Measurements from ENCODE around the gene SMARCAL1.

SMARCAL1 gene

DNA sequence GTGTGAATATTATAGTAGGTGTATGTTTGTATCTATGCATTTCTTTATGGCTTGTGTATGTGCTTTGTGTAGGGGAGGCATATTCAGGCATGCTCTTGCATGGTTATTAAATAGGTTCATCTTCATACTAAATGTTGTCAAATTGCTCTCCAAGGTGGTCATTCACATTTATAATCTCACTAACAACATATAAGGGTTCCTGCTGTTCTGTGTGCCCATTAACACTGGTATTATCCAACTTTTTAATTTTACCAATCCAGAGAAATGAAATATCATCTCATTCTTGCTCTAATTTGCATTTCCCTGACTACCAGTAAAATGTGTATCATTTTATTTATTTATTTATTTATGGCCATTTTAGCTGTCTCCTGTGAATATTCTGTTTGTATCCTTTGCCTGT is 57.4 kb downstream of the SMARCAL1 start:
- no peak for DNase-seq (ENCODE audit: low read depth)
- H3K4me3 ChIP-seq (ENCODE audit: low read depth, low read length) = no peak overlapping the region
- TF ChIP-seq, protein P1, sequence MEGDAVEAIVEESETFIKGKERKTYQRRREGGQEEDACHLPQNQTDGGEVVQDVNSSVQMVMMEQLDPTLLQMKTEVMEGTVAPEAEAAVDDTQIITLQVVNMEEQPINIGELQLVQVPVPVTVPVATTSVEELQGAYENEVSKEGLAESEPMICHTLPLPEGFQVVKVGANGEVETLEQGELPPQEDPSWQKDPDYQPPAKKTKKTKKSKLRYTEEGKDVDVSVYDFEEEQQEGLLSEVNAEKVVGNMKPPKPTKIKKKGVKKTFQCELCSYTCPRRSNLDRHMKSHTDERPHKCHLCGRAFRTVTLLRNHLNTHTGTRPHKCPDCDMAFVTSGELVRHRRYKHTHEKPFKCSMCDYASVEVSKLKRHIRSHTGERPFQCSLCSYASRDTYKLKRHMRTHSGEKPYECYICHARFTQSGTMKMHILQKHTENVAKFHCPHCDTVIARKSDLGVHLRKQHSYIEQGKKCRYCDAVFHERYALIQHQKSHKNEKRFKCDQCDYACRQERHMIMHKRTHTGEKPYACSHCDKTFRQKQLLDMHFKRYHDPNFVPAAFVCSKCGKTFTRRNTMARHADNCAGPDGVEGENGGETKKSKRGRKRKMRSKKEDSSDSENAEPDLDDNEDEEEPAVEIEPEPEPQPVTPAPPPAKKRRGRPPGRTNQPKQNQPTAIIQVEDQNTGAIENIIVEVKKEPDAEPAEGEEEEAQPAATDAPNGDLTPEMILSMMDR (IDR thresholded peaks at IDR 0.05; ENCODE audit: control insufficient read depth, extremely low read depth, insufficient read depth) = no peak

DNA sequence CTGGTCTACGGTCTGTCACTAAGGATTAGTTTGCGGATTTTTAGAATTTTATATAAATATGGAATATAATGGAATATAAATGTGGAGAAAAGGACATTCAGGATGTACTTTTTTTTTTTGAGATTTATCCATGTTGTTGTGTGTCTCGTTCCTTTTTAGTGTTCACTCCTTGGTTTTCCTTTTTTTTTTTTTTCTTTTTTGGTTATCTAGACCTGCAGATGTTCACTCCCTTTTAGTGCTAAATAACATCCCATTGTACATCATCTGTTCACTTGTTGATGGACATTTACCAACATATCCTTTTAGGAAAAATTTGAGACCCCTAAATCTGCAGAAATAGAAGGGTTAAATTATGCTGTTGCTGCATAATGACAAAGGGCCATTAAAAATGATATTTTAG is 60.9 kb downstream of the SMARCAL1 start:
- TF ChIP-seq, protein P1 (IDR thresholded peaks at IDR 0.05; ENCODE audit: control insufficient read depth, extremely low read depth, insufficient read depth) = no peak
- no peak for DNase-seq (ENCODE audit: low read depth)
- H3K4me3 ChIP-seq (ENCODE audit: low read depth, low read length) = no peak overlapping the region

DNA sequence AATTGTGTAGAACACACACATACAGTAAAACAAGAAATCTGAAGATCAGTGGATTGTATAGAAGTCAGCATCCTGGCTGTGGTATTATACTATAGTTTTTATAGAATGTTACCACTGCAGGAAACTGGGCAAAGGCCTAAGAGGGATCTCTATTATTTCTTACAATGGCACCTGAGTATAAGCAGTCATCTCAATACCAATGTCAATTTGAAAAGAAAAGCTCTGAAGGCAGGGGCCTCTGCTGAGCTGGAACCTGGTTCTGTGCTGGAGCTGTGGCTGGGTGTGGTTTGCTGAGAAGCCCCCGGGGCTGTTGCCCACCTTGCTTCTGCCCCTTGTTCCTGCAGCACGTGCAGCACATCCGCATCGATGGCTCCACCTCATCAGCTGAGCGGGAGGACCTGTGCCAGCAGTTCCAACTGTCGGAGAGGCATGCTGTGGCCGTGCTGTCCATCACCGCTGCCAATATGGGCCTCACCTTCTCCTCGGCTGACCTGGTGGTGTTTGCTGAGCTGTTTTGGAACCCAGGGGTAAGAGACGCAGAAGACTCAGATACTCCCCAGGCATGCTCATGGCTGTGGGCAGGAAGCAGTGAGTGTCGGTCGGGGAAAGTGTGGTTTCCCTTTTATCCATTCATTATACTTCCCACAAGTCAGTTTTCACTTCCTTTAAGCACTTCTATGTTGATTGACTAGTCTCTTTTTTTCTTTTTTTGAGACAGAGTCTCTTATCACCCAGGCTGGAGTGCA is 62.8 kb downstream of the SMARCAL1 start:
- no peak for DNase-seq (ENCODE audit: low read depth)
- TF ChIP-seq, protein P1 (IDR thresholded peaks at IDR 0.05; ENCODE audit: control insufficient read depth, extremely low read depth, insufficient read depth) = no peak

DNA sequence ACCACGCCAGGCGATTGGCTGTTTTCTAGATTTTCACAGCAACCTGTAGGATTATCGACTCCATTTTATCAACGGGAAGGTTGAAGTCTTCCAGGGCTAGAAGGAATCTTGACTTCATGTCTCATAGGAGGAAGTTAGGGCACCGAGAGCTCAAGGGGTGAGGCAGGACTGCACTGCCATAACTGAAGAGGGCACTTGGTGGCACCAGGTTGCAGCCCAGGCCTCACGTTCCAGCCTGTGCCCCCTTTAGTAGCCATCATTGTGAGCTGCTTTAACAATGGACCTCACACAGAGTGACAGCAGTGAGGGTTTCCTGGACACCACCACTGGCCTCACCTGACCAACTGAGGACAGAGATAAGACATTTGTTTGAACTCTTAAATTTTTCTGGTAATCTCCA is 63.5 kb downstream of the SMARCAL1 start:
- TF ChIP-seq, protein P1 (IDR thresholded peaks at IDR 0.05; ENCODE audit: control insufficient read depth, extremely low read depth, insufficient read depth) = no peak
- H3K4me3 ChIP-seq (ENCODE audit: low read depth, low read length) = no peak overlapping the region
- no peak for DNase-seq (ENCODE audit: low read depth)

More for the DNA sequence above, 62.8 kb downstream of the SMARCAL1 start:
- H3K4me3 ChIP-seq (ENCODE audit: low read depth, low read length) = no peak overlapping the region

DNA sequence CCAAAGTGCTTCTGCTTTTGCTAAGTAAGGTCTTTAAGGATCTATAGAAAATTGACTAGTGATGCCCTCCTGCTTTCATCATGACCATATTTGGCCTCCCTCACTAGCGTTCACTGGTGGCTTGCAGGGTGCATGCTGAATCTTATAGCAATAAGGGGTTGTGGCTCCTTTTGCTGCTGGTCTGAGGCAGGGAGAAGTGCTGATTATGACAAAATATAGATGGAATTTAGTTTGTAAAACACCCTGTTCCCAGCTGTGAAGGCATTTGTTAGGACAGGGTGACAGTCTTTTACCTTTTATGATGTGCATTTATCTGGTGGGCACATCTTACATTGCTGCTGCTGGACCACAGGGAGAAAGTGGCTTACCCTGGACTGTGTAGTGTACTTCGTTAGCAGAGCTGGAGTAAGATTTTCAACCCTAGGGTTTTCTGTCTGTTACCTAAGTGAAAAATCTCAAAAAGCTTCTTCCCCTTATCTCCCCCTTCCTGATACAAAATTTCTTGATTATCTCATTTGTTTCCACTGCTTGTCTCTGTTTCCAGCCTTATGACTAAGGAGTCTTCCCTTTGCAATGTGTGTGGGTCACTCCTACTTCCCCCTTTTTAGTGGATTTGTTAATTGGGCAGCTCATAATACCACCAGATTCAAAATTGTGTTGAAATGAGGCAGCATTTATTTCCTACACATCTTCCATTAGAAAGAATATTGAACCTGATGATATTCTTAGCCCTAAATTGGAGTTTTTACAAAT is 65.2 kb downstream of the SMARCAL1 start:
- no peak overlapping the region for H3K4me3 ChIP-seq (ENCODE audit: low read depth, low read length)
- DNase-seq (ENCODE audit: low read depth) = no peak
- TF ChIP-seq, protein P1 (IDR thresholded peaks at IDR 0.05; ENCODE audit: control insufficient read depth, extremely low read depth, insufficient read depth) = no peak

DNA sequence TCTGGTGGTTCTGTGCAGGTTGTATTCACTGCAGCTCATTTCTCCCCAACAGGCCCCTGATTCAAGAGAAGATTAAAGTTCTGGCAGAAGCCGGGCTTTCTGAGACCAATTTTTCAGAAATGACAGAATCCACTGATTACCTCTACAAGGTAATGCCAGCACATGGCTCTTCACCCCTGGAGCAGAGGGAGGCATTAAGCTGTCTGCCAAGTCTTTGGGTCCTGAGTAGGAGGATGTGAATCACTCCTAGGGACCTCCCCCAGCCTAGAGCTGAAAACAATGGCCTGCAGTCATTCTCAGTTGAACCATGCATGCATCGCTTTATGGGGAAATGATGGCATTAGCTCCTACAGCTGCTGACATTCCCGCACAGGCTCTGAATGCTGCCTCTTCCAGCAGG is 65.9 kb downstream of the SMARCAL1 start:
- DNase-seq (ENCODE audit: low read depth) = no peak
- TF ChIP-seq, protein P1 (IDR thresholded peaks at IDR 0.05; ENCODE audit: control insufficient read depth, extremely low read depth, insufficient read depth) = no peak
- no peak overlapping the region for H3K4me3 ChIP-seq (ENCODE audit: low read depth, low read length)

Data from LNCaP clone FGC (cell line).